GM12878 (cell line): ENCODE measurements around the gene TIMM17B.
"Not testable (repeated sequence)": the region's sequence is repeated elsewhere in the genome, so short reads cannot be mapped to it uniquely, and the experiment has no call there.

Source experiments
- CEBPB ChIP-seq, 2 experiments: fragments of 150-350 bp in 1 of 2; IDR thresholded peaks; 2 replicates each; pipeline ENCODE4 v1.6.1; 2012 to 2014; ENCODE audit warnings: low read depth in 2 of 2, low read length in 2 of 2, borderline replicate concordance in 1 of 2, inconsistent platforms in 1 of 2
- EZH2 ChIP-seq: IDR thresholded peaks from 2 replicates; pipeline ENCODE4 v1.6.1; 2012; ENCODE audit warnings: low read depth, mild to moderate bottlenecking, control low read depth, inconsistent platforms, low read length, borderline replicate concordance; ENCODE audit not compliant: control insufficient read depth
- GABPA ChIP-seq: IDR thresholded peaks from 2 replicates; pipeline ENCODE4 v1.6.1; 2014; ENCODE audit warnings: antibody characterized with exemption, low read depth, mild to moderate bottlenecking, inconsistent platforms
- NR2C2 ChIP-seq: IDR thresholded peaks from 2 replicates; pipeline ENCODE4 v1.6.1; 2011; ENCODE audit warnings: borderline replicate concordance, low read depth; ENCODE audit not compliant: control insufficient read depth, insufficient read length
- SMC3 ChIP-seq: IDR thresholded peaks from 2 replicates; pipeline ENCODE4 v1.6.1; 2011; ENCODE audit warnings: low read length, improper control_type of control experiment, borderline replicate concordance
- TAF1 ChIP-seq: IDR thresholded peaks from 2 replicates; pipeline ENCODE4 v1.6.1; 2011; ENCODE audit warnings: mild to moderate bottlenecking, low read depth, low read length, borderline replicate concordance
- ZZZ3 ChIP-seq: IDR thresholded peaks from 2 replicates; pipeline ENCODE4 v1.6.1; 2011; ENCODE audit warnings: low read depth; ENCODE audit not compliant: control insufficient read depth, insufficient read length
- TF ChIP-seq, protein P1 (sequence below), 3 experiments: IDR thresholded peaks in 2 of 3; conservative IDR thresholded peaks in 1 of 3; 2 replicates each; pipeline ENCODE4 v1.5.1; 2011; ENCODE audit warnings: low read depth in 3 of 3, low read length in 3 of 3, mild to moderate bottlenecking in 3 of 3, control low read depth in 2 of 3, moderate library complexity in 2 of 3, inconsistent platforms in 1 of 3, mixed read lengths in 1 of 3; ENCODE audit not compliant: control insufficient read depth in 2 of 3, insufficient read depth in 1 of 3; ENCODE audit errors: extremely low read depth in 1 of 3
- TF ChIP-seq, protein P2 (sequence below): IDR thresholded peaks from 2 replicates; pipeline ENCODE4 v1.6.1; 2012; ENCODE audit warnings: mild to moderate bottlenecking, low read depth, low read length
- TF ChIP-seq, protein P3 (sequence below): IDR thresholded peaks from 2 replicates; pipeline ENCODE4 v1.6.1; 2011; ENCODE audit warnings: low read depth, low read length, improper control_type of control experiment, borderline replicate concordance
- TF ChIP-seq, protein P4 (sequence below): IDR thresholded peaks from 2 replicates; pipeline ENCODE4 v1.6.1; 2012; ENCODE audit warnings: improper control_type of control experiment, low read depth, low read length; ENCODE audit not compliant: insufficient replicate concordance
- TF ChIP-seq, protein P5 (sequence below): IDR thresholded peaks from 2 replicates; pipeline ENCODE4 v1.6.1; 2012; ENCODE audit warnings: low read depth, low read length, improper control_type of control experiment

DNA sequence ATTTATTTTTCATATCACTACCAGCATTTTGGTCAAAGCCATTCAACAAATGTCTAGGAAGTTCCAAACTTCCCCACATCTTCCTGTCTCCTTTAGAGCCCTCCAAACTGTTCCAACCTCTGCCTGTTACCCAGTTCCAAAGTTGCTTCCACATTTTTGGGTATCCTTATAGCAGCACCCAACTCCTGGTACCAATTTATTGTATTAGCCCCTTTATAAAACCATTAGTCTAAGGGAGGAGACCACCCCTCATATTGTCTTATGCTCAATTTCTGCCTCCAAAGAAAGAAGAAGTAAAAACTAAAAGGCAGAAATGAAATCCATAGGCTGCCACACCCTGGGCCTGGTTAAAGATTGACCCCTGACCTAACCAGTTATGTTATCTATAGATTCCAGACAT is 44.1 kb downstream of the TIMM17B start:
- TF ChIP-seq GABPA; EZH2; TAF1; SMC3; NR2C2; CEBPB (IDR thresholded peaks at IDR 0.05; ENCODE audit: borderline replicate concordance in 1 of 2, low read depth in 2 of 2, low read length in 2 of 2); ZZZ3: not testable (repeated sequence)
- TF ChIP-seq, protein P1, sequence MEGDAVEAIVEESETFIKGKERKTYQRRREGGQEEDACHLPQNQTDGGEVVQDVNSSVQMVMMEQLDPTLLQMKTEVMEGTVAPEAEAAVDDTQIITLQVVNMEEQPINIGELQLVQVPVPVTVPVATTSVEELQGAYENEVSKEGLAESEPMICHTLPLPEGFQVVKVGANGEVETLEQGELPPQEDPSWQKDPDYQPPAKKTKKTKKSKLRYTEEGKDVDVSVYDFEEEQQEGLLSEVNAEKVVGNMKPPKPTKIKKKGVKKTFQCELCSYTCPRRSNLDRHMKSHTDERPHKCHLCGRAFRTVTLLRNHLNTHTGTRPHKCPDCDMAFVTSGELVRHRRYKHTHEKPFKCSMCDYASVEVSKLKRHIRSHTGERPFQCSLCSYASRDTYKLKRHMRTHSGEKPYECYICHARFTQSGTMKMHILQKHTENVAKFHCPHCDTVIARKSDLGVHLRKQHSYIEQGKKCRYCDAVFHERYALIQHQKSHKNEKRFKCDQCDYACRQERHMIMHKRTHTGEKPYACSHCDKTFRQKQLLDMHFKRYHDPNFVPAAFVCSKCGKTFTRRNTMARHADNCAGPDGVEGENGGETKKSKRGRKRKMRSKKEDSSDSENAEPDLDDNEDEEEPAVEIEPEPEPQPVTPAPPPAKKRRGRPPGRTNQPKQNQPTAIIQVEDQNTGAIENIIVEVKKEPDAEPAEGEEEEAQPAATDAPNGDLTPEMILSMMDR (IDR thresholded peaks at IDR 0.05 in 2 of 3, conservative IDR thresholded peaks at IDR 0.05 in 1 of 3; ENCODE audit: control insufficient read depth in 2 of 3, extremely low read depth in 1 of 3, insufficient read depth in 1 of 3, low read depth in 3 of 3, low read length in 3 of 3) = not testable (repeated sequence)
- TF ChIP-seq, protein P2, sequence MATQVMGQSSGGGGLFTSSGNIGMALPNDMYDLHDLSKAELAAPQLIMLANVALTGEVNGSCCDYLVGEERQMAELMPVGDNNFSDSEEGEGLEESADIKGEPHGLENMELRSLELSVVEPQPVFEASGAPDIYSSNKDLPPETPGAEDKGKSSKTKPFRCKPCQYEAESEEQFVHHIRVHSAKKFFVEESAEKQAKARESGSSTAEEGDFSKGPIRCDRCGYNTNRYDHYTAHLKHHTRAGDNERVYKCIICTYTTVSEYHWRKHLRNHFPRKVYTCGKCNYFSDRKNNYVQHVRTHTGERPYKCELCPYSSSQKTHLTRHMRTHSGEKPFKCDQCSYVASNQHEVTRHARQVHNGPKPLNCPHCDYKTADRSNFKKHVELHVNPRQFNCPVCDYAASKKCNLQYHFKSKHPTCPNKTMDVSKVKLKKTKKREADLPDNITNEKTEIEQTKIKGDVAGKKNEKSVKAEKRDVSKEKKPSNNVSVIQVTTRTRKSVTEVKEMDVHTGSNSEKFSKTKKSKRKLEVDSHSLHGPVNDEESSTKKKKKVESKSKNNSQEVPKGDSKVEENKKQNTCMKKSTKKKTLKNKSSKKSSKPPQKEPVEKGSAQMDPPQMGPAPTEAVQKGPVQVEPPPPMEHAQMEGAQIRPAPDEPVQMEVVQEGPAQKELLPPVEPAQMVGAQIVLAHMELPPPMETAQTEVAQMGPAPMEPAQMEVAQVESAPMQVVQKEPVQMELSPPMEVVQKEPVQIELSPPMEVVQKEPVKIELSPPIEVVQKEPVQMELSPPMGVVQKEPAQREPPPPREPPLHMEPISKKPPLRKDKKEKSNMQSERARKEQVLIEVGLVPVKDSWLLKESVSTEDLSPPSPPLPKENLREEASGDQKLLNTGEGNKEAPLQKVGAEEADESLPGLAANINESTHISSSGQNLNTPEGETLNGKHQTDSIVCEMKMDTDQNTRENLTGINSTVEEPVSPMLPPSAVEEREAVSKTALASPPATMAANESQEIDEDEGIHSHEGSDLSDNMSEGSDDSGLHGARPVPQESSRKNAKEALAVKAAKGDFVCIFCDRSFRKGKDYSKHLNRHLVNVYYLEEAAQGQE = not testable (repeated sequence)
- TF ChIP-seq, protein P3, sequence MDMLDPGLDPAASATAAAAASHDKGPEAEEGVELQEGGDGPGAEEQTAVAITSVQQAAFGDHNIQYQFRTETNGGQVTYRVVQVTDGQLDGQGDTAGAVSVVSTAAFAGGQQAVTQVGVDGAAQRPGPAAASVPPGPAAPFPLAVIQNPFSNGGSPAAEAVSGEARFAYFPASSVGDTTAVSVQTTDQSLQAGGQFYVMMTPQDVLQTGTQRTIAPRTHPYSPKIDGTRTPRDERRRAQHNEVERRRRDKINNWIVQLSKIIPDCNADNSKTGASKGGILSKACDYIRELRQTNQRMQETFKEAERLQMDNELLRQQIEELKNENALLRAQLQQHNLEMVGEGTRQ = not testable (repeated sequence)
- TF ChIP-seq, protein P4, sequence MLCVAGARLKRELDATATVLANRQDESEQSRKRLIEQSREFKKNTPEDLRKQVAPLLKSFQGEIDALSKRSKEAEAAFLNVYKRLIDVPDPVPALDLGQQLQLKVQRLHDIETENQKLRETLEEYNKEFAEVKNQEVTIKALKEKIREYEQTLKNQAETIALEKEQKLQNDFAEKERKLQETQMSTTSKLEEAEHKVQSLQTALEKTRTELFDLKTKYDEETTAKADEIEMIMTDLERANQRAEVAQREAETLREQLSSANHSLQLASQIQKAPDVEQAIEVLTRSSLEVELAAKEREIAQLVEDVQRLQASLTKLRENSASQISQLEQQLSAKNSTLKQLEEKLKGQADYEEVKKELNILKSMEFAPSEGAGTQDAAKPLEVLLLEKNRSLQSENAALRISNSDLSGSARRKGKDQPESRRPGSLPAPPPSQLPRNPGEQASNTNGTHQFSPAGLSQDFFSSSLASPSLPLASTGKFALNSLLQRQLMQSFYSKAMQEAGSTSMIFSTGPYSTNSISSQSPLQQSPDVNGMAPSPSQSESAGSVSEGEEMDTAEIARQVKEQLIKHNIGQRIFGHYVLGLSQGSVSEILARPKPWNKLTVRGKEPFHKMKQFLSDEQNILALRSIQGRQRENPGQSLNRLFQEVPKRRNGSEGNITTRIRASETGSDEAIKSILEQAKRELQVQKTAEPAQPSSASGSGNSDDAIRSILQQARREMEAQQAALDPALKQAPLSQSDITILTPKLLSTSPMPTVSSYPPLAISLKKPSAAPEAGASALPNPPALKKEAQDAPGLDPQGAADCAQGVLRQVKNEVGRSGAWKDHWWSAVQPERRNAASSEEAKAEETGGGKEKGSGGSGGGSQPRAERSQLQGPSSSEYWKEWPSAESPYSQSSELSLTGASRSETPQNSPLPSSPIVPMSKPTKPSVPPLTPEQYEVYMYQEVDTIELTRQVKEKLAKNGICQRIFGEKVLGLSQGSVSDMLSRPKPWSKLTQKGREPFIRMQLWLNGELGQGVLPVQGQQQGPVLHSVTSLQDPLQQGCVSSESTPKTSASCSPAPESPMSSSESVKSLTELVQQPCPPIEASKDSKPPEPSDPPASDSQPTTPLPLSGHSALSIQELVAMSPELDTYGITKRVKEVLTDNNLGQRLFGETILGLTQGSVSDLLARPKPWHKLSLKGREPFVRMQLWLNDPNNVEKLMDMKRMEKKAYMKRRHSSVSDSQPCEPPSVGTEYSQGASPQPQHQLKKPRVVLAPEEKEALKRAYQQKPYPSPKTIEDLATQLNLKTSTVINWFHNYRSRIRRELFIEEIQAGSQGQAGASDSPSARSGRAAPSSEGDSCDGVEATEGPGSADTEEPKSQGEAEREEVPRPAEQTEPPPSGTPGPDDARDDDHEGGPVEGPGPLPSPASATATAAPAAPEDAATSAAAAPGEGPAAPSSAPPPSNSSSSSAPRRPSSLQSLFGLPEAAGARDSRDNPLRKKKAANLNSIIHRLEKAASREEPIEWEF = not testable (repeated sequence)
- TF ChIP-seq, protein P5, sequence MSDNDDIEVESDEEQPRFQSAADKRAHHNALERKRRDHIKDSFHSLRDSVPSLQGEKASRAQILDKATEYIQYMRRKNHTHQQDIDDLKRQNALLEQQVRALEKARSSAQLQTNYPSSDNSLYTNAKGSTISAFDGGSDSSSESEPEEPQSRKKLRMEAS = not testable (repeated sequence)
